ENCODE measurements around the gene CLDN6.

CLDN6 gene

GRCh38 chr16:3051494-3051893 lies 33.5 kb upstream of the CLDN6 start:
- no peak for DNase-seq

GRCh38 chr16:3051009-3051408 lies 33.0 kb upstream of the CLDN6 start:
- no peak for DNase-seq

- DNase-seq, result no peak
Observed at GRCh38 chr16:3050487-3050886, 32.5 kb upstream of the CLDN6 start.

- no peak for DNase-seq
Observed at GRCh38 chr16:3049921-3050481, 32.0 kb upstream of the CLDN6 start.

GRCh38 chr16:3047387-3047720 lies 29.4 kb upstream of the CLDN6 start:
- DNase-seq, result no peak

GRCh38 chr16:3046641-3047386 lies 28.8 kb upstream of the CLDN6 start:
- DNase-seq, result no peak

GRCh38 chr16:3045758-3046640 lies 28.0 kb upstream of the CLDN6 start, which contains the start of gene MMP25:
Gene MMP25, plus strand, starts transcription at chr16:3046561. Its CDS starts 357 bp downstream, at chr16:3046918.
- DNase-seq, result peak; percentile 66

- DNase-seq, result no peak
Observed at GRCh38 chr16:3044708-3045107, 26.7 kb upstream of the CLDN6 start.

GRCh38 chr16:3042376-3042775 lies 24.4 kb upstream of the CLDN6 start:
- DNase-seq, result no peak

- DNase-seq, result no peak
Observed at GRCh38 chr16:3038896-3039295, 20.9 kb upstream of the CLDN6 start.

GRCh38 chr16:3038256-3038655 lies 20.3 kb upstream of the CLDN6 start:
- DNase-seq, result no peak

- DNase-seq, result no peak
Observed at GRCh38 chr16:3036726-3037315, 18.8 kb upstream of the CLDN6 start, which contains the start of gene BICDL2. Gene BICDL2, minus strand, starts transcription at chr16:3036944. Its CDS starts 1,448 bp downstream, at chr16:3035496.

GRCh38 chr16:3035972-3036725 lies 18.2 kb upstream of the CLDN6 start:
- no peak for DNase-seq

GRCh38 chr16:3035289-3035971 lies 17.4 kb upstream of the CLDN6 start:
- no peak for DNase-seq

GRCh38 chr16:3032624-3033023 lies 14.6 kb upstream of the CLDN6 start:
- DNase-seq, result no peak

GRCh38 chr16:3030222-3031212 lies 12.5 kb upstream of the CLDN6 start:
- no peak for DNase-seq

- DNase-seq, result no peak
Observed at GRCh38 chr16:3029491-3030221, 11.7 kb upstream of the CLDN6 start.

GRCh38 chr16:3028716-3029319 lies 10.8 kb upstream of the CLDN6 start:
- DNase-seq, result no peak

- DNase-seq, result peak; percentile 86
Observed at GRCh38 chr16:3027983-3028715, 10.2 kb upstream of the CLDN6 start.

Data from retina (tissue), 1 donor.